RWPE2 (cell line): Measurements from ENCODE around the gene PDILT.

Experiments used
- ATAC-seq: fragments of 200-7000 bp; cut with Tn5 transposase; 3 replicates; pipeline ENCODE4 v1.9.1; 2021; ENCODE audit warnings: low read depth
- DNase-seq: peaks from one replicate; pipeline ENCODE4 v3.0.0-alpha.2; 2020; ENCODE audit warnings: low spot score
- H3K27ac ChIP-seq: fragments of 450-650 bp; 2 replicates; pipeline ENCODE4 v1.5.1; 2017; ENCODE audit warnings: mild to moderate bottlenecking; ENCODE audit not compliant: poor library complexity, severe bottlenecking
- H3K27me3 ChIP-seq: fragments of 250-450 bp; sonication (Bioruptor Pico); 2 replicates; pipeline ENCODE4 v1.5.1; 2021; ENCODE audit warnings: mild to moderate bottlenecking, moderate library complexity; ENCODE audit not compliant: insufficient read depth, poor library complexity, severe bottlenecking
- H3K36me3 ChIP-seq: fragments of 250-450 bp; sonication (Bioruptor Pico); 2 replicates; pipeline ENCODE4 v1.5.1; 2020; ENCODE audit warnings: low read depth, mild to moderate bottlenecking, moderate library complexity
- H3K4me1 ChIP-seq: fragments of 250-450 bp; sonication (Bioruptor Pico); 2 replicates; pipeline ENCODE4 v1.5.1; 2021; ENCODE audit warnings: mild to moderate bottlenecking, moderate library complexity; ENCODE audit not compliant: insufficient read depth, poor library complexity, severe bottlenecking
- H3K4me3 ChIP-seq: fragments of 250-450 bp; sonication (Bioruptor Pico); 2 replicates; pipeline ENCODE4 v1.5.1; 2021; ENCODE audit warnings: mild to moderate bottlenecking, moderate library complexity; ENCODE audit not compliant: severe bottlenecking
- H3K9me3 ChIP-seq: fragments of 250-450 bp; sonication (Bioruptor Pico); 2 replicates; pipeline ENCODE4 v1.5.1; 2021; ENCODE audit warnings: mild to moderate bottlenecking, moderate library complexity; ENCODE audit not compliant: severe bottlenecking
- TF ChIP-seq, protein P1 (sequence below): fragments of 450-650 bp; IDR thresholded peaks from one replicate; pipeline ENCODE4 v1.5.1; 2017; ENCODE audit warnings: mild to moderate bottlenecking, moderate library complexity; ENCODE audit not compliant: poor library complexity, severe bottlenecking

The PDILT gene

DNA sequence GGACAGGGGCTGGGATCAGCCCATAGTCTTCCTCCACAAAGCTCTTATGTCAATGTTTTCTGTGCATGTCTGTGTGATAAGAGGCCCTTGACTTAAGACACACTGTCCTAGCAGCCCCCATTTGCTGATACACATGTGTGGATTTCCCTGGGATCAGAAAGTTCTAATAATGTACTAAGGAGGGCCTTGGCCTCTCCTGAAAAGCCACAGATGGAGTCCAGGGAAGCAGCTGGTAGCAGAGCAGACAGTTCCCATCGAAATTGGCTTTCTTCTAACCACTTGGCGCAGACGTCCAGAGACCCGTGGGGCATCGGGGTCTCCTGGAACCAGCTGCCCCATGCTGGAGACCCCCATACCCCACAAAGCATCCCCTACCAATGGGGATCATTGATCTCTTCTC lies 72.9 kb downstream of the PDILT start:
- Histone ChIP-seq H3K4me1 (no peaks in the 10 kb centered on the region), H3K27ac (no peak overlapping the region), H3K36me3 (no peaks in the 10 kb centered on the region), H3K9me3 (no peaks in the 10 kb centered on the region), H3K27me3 (no peaks in the 10 kb centered on the region), H3K4me3 (no peak overlapping the region)
- ATAC-seq (no peak), DNase-seq (no peak)
- TF ChIP-seq, protein P1, sequence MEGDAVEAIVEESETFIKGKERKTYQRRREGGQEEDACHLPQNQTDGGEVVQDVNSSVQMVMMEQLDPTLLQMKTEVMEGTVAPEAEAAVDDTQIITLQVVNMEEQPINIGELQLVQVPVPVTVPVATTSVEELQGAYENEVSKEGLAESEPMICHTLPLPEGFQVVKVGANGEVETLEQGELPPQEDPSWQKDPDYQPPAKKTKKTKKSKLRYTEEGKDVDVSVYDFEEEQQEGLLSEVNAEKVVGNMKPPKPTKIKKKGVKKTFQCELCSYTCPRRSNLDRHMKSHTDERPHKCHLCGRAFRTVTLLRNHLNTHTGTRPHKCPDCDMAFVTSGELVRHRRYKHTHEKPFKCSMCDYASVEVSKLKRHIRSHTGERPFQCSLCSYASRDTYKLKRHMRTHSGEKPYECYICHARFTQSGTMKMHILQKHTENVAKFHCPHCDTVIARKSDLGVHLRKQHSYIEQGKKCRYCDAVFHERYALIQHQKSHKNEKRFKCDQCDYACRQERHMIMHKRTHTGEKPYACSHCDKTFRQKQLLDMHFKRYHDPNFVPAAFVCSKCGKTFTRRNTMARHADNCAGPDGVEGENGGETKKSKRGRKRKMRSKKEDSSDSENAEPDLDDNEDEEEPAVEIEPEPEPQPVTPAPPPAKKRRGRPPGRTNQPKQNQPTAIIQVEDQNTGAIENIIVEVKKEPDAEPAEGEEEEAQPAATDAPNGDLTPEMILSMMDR = no peak

DNA sequence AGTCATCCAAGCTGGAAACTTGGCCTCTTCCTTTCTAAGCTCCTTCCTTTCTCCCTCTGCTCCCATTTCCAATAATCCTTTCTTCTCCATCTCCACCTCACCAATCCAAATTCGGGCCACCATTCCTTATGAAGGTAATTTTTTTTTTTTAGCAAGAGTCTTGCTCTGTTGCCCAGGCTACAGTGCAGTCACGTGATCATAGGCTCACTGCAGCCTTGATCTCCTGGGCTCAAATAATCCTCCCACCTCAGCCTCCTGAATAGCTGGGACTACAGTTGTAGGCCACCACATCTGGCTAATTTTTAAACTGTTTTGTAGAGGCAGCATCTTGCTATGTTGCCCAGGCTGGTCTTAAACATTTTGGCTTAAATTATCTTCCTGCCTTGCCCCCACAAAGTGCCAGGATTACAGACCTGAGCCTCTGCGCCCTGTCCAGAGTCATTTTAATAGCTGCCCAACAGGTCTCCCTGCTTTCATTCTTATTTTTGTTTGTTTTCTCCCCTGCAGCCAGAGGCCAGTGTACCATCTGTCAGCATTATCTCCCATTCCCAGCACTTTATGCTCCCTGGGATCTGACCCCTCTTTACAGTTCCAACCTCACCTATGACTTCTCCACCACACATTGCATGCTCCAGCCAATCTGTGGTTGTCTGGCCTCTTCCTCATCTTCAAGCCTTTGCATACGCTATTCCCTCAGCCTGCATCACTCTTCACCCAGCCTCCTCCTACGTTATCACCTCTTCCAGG lies 75.0 kb downstream of the PDILT start:
- H3K9me3 ChIP-seq = no peaks in the 10 kb centered on the region
- H3K36me3 ChIP-seq = no peaks in the 10 kb centered on the region
- no peaks in the 10 kb centered on the region for H3K27me3 ChIP-seq
- ATAC-seq (no peak), DNase-seq (no peak)
- no peak overlapping the region for H3K4me3 ChIP-seq
- TF ChIP-seq, protein P1 = no peak
- H3K4me1 ChIP-seq = no peaks in the 10 kb centered on the region
- no peak overlapping the region for H3K27ac ChIP-seq

DNA sequence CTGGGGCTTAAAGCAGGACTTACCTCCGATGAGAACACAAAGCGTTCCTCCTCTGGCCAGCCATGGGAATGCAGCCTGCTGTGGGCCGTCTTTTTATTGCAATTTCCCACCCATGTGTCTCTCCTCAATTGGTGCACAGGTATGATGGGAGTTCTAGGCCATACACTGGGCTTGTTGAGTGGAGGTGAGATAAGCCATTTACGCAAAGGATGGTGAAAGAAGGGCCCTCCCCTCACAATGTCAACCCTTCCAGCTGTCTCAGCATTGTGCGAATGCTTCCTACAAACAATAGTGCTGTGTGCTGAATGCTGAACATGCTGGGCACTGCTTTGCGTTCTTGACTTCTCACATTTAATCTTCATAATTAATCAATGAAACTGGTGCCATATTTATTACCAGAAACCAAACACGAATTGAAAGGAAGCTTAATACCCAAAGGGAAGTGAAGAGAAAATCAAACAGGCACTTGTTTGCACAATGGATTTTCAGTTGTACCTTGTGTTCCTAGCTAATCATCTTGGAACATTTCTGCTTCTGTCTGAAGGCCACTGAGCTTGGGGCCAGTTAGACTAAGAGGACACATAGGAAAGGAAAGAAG lies 77.0 kb downstream of the PDILT start, which contains the start of gene GP2:
GP2 (minus strand) TSS at position 70 of the 598 bp plus-strand sequence. CDS start 1,082 bp downstream, outside the sequence.
- Histone ChIP-seq H3K4me1 (no peaks in the 10 kb centered on the region), H3K36me3 (no peaks in the 10 kb centered on the region), H3K9me3 (no peaks in the 10 kb centered on the region), H3K4me3 (no peak within 1 kb of the TSS), H3K27ac (no peak within 1 kb of the TSS), H3K27me3 (no peaks in the 10 kb centered on the region)
- TF ChIP-seq, protein P1 = no peak
- DNase-seq = no peak
- no peak for ATAC-seq

DNA sequence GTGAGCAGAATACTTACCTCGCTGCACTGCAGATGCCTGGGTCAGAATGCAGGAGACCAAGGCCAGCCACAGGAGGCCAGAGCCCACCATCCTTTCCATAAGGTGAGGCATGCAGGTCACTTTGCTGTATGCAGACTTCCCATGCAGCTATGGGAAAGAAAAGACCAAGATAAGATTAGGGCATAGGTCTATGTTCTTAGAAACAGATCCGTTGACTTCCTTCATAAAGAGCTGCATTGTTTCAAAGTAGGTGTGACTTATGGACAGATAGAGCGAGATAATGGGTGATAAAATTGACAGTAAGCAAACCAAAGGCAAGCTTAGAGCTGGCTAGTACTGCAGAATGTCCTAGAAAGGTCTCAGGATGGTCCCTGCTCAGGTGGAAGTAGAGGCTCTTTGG lies 78.2 kb downstream of the PDILT start:
- TF ChIP-seq, protein P1 = no peak
- DNase-seq = no peak
- no peak for ATAC-seq

DNA sequence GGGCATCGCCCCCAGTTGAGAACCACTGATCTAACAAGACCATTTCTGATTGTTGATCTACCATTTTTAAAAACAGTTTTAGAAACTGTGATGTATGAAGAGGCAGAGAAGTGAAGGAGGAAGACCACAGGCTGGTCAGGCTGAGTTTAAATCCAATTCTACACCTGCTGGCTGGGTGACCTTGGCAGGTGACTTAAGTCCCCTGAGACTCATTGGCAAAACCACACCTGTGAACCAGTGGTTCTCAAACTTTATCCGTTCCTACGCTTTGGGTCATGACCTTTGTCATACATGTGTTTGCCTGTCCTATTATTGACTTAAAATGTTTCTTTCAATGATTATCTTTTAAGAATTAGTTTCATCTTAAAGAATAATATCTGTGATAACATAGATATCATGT lies 79.5 kb downstream of the PDILT start:
- H3K27ac ChIP-seq = no peak overlapping the region
- no peak for DNase-seq
- H3K36me3 ChIP-seq = no peaks in the 10 kb centered on the region
- TF ChIP-seq, protein P1 = no peak
- H3K27me3 ChIP-seq = no peaks in the 10 kb centered on the region
- ATAC-seq = no peak
- H3K4me3 ChIP-seq = no peak overlapping the region
- no peaks in the 10 kb centered on the region for H3K4me1 ChIP-seq
- no peaks in the 10 kb centered on the region for H3K9me3 ChIP-seq

More for the DNA sequence above, 78.2 kb downstream of the PDILT start:
- no peak overlapping the region for H3K4me3 ChIP-seq
- no peaks in the 10 kb centered on the region for H3K4me1 ChIP-seq
- no peaks in the 10 kb centered on the region for H3K36me3 ChIP-seq
- no peak overlapping the region for H3K27ac ChIP-seq
- no peaks in the 10 kb centered on the region for H3K27me3 ChIP-seq
- H3K9me3 ChIP-seq = no peaks in the 10 kb centered on the region
